GM19324 (cell line): Measurements from ENCODE around the gene HTR5A.
"Not testable (repeated sequence)": the region's sequence is repeated elsewhere in the genome, so short reads cannot be mapped to it uniquely, and the experiment has no call there.

Experiments
- ATAC-seq: cut with Tn5 transposase; IDR thresholded peaks from one replicate; pipeline ENCODE4 v1.9.1; 2021; ENCODE audit warnings: mild to moderate bottlenecking, moderate library complexity; ENCODE audit not compliant: unreplicated experiment, low FRiP score

The HTR5A gene

DNA sequence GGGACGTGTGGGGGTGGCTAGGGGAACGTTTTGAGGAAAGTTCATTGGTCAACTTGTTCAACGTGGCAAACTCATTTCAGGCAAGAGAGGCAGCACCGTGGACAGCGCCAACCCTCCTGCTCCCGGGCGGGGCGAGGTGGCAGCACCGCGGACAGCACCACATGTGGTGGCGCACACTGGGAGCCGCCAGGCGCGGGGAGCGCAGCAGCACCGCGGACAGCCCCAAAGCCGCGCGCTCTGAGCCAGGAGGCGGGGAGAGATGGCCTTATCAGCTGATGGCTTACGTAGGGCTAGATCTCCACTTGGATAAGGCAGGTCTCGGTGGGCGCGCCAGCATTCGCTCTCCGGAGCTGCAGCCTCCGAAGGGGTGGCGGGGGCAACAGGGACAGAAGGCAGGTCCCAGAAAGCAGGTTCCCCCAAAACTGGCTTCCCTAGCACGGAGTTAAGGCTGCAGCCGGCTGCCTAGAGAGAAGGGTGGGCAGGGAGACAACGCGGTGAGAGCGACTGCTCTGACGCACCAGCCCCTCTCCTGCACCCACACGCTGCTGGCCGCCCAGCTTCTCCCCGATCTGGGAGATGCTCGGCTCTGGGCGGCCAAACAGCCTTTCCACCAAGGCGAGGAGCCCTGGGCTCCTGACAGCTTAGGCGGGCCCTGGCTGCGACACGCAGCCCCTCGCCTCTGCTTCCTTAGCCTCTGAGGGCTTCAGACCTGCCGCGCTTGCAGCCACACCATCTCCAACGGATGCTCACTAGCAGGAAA, at the start of gene HTR5A:
HTR5A (plus strand) TSS at position 333 of the 760 bp plus-strand sequence. CDS start 576 bp downstream, outside the sequence.
- peak; percentile 76 for ATAC-seq

DNA sequence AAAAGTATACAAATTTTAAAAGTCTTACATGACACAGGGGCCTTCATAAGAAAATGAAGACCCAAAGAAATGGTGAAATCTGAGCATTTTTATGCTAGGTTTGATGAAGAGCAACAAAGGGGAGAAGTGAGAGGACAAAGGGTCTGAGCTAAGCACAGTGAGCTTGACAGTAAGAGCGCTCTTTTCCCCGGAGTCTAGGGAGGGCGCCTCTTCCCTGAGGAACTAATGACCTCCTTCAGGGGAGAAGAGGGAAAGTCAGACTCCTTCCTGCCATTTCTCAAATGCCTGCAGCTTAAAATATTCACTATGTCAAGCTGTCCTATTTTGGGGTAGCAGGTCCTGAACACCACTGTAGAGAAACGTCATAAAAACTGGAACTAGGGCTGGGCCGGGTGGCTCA, 49.1 kb upstream of the HTR5A start:
- ATAC-seq, result no peak

DNA sequence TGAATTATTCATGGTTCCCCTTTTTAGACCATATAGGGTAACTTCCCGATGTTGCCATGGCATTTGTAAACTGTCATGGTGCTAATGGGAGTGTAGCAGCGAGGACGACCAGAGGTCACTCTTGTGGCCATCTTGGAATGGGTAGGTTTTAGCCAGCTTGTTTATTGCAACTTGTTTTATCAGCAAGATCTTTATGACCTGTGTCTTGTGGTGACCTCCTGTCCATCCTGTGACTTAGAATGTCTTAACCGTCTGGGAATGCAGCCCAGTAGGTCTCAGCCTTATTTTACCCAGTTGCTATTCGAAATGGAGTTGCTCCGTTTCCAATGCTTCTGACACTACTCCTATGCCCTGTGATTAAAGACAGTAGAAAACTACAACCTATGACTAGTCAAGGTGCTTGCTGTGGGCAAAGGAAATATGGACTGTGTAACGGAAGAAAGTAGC, 48.4 kb upstream of the HTR5A start:
- no peak for ATAC-seq

DNA sequence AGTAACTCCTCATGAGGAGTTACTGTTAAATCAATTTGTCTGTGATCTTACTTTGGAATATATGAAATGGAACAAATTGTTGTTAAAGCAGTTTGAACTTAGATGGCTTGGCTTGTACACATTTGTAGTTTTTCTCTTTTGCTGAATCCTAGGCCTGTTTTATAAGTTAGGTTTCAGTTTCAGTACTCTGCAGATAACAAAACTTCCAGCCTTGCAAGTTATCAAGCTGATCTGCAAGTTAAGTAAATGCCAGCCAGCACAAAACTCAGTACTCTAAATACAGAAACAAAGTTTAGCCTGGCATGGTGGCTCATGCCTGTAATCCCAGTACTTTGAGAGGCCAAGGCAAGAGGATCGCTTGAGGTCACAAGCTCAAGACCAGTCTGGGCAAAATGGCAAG, 42.2 kb upstream of the HTR5A start:
- ATAC-seq, result no peak

DNA sequence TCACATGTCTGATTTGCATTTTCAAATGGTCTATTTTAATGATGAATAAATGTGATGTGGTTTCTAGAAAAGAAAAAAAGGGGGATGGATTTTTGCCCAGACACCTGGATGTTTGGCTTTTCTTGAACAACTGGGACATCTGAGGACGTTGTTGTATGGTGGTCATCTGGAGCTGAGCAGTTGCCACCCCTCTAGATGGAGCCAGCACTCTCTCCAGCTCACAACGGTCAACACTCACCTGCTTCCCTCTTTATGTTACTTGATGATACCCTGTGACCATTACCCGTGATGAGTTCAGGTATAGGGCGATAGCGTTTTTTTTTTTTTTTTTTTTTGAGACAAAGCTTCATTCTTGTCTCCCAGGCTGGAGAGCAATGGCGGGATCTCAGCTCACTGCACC, 37.1 kb upstream of the HTR5A start:
- no peak for ATAC-seq

DNA sequence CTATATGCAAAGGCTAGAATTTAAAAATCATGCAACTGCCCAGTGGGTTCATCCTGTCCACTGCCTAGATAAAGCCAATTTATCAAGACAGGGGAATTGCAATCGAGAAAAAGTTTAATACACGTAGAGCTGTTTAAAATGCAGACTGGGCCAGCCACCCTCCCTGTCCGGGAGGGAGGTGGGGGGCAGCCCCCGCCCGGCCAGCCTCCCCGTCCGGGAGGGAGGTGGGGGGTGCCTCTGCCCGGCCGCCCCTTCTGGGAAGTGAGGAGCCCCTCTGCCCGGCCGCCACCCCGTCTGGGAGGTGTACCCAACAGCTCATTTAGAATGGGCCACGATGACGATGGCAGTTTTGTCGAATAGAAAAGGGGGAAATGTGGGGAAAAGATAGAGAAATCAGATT, 35.6 kb upstream of the HTR5A start:
- not testable (repeated sequence) for ATAC-seq

DNA sequence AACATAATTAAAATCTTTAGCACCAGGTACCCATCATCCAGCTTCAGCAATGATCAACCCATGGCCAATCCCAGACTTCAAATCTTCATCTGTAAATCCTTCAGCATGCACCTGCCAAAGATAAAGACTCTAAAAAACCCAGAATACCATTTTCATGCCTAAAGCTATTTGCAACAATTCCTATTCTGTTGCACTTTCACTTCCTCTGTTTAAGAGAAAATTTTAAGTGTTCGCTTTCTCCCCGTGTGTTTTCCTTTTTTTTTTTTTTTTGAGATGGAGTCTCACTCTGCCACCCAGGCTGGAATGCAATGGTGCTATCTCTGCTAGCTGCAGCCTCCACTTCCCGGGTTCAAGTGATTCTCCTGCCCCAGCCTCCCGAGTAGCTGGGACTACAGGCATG, 31.8 kb upstream of the HTR5A start:
- ATAC-seq, result no peak

DNA sequence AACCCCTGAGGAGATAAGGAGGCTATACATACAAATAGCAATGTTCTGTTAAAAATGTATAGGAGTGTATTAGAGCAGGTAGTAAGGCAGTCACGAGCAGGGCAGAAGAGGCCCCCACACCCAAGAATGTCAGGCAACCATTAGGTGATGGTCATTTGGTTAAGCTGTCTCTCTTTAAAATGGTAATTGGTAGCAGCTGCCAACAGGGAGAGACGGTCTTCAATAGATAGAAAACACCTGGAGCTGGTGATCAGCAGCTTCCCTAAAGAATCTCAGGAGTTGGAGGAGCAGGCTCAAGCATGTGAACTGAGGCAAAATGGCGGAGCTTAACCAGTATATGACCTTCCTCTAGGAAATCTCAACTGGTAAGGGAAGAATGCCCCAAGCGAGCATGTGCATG, 26.4 kb upstream of the HTR5A start:
- ATAC-seq, result no peak

DNA sequence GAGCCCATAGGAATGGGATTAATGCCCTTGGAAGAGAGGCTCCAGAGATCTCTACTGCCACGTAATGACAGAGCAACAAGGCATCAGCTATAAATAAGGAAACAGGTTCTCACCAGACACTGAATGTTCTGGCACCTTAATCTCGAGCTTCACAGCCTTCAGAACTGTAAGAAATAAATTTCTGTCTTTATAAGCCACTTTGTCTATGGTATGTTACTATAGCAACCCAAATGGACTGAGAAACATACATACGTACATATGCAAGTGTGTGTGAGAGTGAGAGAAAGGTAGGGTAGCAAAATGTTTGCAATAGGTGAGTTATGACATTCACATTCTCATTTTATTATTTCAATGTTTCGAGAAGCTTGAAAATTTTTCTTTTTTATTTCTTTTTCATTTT, 22.1 kb upstream of the HTR5A start:
- ATAC-seq, result no peak

DNA sequence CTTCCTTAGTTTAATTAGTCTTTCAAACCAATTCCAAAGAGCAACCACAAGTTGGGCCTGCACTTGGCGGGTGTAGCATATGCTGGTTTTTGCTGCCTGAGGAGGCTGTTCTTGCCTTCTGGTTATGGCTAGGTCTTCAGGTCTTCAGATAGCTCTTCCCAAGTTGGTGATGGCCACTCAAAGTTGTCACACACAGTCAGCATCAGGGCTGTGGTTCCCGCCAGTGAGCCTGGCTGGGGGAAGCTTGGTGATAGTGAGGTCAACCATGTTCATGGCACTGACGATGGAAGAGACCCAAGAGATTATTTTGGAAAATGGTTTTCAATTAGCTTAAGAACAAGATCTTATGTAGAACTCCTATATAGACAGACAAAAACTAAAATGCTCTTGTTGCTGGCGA, 18.8 kb upstream of the HTR5A start:
- no peak for ATAC-seq

DNA sequence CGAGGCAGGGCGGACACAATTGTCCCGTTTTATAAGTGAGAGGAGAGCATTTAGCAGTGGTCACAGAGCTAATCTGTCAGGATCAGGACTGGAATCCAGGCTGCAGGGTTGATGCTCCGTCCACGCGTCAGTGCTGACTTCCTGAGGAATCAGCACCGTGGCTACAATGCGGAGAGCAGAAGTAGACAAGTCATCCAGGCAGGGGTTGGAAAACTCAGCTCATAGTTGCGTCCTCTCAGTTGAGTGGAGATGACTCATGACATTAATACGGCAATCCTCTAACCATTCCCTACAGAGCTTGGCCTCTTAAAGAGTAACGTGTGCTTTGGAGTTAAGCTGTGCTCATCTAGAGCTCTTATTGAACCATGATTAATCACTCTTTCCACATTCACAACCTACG, 17.1 kb upstream of the HTR5A start:
- no peak for ATAC-seq

DNA sequence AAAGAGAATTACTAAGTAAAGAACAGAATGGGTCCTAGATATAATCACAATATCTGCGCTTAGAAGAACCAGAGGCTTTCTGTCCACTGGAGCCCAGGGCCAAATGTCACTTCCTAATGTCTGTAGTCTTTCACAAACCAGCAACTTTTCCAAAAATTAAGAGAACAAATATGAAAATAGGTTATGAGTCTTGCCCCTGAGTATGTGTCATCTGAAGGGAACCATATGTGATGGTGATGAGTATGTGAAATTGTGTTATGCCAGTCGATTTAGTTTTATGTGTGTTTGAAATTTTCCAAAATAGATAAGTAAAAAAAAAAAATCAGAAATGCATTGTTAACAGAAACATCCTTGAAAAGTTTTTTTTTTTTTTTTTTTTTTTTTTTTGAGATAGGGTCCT, 15.4 kb upstream of the HTR5A start:
- ATAC-seq, result no peak

DNA sequence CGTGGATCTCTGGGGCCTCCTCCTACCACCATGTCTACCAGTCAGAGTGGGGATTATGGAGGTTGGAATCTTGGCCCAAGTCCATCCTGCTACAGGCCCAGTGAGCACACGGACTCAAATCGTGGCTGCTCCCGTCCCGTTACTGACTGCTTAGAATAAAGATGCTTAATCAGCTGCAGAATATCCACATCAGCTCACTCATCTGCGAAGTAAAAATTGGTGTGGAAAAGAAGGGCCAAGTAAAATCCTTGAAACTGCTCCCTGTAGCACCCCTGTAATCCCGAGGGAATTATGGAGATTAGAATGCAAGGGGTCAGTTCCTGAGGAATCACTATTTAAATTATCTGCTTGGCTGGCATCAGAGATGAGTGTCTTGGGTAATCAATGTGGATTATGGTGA, 13.0 kb upstream of the HTR5A start:
- ATAC-seq, result no peak

DNA sequence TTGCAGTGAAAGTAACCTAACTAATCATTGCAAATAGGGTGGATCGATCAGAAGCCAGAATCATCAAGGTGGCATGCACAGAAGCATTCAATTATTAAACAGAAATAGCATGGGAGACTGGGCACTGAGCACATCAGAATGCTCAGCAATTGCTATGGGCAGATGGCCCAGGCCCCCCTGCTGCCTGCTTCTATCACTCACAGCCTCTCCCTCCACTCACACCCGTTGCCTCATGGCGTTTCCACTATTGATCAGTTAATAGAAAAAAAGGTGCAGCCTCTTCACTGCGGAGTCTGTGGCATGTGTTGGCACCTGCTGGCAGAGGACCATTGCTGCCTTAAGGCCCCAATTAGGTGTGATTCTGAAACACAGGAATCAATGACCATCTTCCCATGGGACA, 11.2 kb upstream of the HTR5A start:
- no peak for ATAC-seq

DNA sequence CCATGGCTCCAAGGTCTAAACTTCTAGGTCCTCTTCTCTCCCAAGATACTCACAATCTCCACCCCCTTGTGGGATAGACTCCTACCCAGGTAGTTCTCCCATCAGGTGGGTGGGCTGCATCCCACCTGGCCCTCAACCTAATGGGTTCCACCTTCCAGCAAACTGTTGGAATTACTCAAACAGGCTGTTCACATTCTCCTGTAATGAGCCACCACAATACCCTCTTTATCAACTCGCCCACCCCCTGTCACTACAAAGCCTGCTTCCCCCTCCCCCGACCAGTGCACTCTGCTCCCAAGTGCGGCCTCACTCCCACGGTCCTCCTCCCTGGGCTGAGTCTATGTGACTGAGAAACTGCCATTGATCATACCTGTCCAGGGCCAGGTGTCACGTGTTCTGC, 10.4 kb upstream of the HTR5A start:
- ATAC-seq, result no peak

DNA sequence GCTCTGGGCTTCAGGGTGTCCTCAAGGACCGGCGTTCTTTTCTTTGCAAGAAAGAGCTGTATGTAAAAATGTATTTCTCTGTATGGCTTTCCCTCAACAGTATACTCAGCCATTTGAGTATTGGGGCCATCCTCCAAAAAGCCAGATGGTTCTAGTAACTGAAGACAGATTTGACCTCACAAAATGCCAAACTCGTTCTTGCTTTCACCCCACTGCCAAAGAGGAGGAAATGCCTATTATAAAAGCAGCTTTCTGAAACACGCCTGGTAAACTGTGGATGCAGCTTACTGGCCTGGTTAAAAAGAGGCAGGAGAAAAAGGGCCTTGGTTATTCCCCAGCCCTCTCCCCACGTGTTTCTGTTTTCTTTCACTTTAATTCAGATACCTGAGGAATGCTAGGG, 7.7 kb upstream of the HTR5A start:
- ATAC-seq, result no peak

DNA sequence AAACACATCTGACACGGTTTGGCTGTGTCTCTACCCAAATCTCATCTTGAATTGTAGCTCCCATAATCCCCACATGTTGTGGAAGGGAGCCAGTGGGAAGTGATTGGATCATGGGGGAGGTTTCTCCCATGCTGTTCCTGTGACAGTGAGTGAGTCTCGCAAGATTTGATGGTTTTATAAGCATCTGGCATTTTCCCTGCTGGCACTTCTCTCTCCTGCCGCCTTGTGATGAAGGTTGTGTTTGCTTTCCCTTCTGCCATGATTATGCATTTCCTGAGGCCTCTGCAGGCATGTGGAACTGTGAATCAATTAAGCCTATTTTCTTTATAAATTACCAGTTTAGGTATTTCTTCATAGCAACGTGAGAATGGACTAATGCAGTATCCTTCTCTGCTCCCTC, 5.9 kb upstream of the HTR5A start:
- no peak for ATAC-seq

DNA sequence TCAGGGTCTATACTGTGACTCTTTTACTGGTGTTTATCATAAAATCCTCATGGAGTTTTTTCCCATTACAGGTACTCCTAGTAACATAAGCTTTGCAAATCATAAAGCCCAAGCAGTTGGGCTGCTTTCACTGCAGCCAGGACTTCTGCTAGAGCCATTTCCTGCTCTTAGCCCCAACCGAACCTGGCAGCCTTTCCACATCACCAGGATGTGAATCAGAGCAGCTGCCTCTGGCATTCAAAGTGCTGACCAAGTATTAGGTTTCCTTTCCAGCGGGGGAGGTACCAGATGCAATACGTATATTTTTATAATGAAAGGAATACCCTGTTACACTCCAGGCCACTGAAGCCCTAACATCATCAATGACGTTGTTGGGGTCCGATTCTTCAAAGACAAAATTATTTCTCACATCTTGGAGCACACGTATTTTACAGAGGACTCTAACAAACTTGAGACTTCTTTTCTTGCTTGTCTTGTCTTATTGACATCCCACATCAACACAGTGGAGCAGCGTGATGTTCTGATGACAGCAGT, 3.6 kb upstream of the HTR5A start:
- ATAC-seq, result no peak

DNA sequence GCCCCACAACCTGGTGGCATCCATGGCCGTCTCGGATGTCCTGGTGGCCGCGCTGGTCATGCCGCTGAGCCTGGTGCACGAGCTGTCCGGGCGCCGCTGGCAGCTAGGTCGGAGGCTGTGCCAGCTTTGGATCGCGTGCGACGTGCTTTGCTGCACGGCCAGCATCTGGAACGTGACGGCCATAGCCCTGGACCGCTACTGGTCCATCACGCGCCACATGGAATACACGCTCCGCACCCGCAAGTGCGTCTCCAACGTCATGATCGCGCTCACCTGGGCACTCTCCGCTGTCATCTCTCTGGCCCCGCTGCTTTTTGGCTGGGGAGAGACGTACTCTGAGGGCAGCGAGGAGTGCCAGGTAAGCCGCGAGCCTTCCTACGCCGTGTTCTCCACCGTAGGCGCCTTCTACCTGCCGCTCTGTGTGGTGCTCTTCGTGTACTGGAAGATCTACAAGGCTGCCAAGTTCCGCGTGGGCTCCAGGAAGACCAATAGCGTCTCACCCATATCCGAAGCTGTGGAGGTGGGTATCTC, 1.1 kb downstream of the HTR5A start:
- no peak for ATAC-seq

DNA sequence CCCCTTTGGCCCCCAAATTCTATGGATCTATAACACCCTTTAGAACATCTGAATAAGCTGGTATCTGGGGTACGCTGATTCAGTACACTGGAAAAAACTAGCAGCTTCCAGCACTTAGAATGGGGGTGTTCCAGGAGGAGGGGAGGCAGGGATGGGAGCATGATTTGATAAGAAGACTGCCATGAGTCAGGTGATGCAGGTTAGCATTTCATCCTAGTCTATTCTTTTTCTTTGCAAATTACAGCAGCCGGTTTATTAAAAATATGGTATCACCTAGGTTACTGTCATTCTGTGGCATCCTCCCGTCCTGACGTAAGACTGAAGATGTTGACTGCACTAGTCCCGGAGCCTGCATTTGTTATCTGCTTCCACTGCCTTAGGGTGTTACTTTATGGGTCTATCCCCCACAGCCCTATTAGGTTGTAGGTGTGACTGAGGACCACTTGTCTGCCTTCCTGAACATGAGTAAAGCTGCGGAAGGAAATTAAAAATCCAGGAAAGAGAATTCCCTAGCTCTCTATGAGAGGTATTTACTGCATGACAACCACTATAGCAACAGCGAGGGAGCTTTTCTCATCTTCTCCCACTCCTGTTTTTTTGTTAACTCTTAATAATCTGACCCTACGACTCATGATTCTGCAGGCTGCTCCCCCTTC, 1.9 kb downstream of the HTR5A start:
- no peak for ATAC-seq

DNA sequence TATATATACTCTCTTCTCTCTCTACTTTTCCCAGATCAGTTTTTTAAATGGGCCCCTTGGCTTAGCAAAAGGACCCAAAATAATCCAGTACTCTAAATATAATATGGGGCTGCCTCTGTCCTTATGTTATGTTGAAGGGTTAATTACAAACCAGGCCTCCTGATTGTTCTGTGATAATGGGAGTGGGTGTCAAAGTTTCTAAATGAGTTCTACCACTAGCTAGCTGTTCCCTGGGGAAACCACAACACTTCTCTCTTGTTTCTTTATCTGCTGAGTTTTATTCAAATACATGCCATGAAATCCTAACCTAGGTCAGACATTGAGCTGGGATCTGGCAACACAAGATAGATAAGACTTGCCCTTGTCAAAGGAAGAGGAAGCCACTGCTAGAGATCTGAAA, 3.8 kb downstream of the HTR5A start:
- no peak for ATAC-seq

DNA sequence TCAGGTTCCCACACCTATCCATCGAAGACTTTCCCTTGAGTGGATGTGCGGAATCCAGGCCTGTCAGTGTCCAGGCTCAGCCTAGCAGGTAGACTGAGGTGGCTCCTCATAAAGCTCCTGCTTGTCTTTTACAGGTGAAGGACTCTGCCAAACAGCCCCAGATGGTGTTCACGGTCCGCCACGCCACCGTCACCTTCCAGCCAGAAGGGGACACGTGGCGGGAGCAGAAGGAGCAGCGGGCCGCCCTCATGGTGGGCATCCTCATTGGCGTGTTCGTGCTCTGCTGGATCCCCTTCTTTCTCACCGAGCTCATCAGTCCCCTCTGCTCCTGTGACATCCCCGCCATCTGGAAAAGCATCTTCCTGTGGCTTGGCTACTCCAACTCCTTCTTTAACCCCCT, 13.9 kb downstream of the HTR5A start:
- ATAC-seq, result no peak
